Measurements from ENCODE around the gene PRRG3. TPM values are rescaled to one million over a fixed set of nuclear protein-coding genes. Genes with fewer than 3 reads are reported as not detected.

Gene PRRG3
- total and polyA plus RNA-seq, 9 of the 15 experiments (the other 6 are each of a cell fraction or from before 2014, with no cell fraction given), result not detected

GRCh38 chrX:151745651-151746050 lies 50.4 kb downstream of the PRRG3 start (continued):
- TF ChIP-seq, protein P1, sequence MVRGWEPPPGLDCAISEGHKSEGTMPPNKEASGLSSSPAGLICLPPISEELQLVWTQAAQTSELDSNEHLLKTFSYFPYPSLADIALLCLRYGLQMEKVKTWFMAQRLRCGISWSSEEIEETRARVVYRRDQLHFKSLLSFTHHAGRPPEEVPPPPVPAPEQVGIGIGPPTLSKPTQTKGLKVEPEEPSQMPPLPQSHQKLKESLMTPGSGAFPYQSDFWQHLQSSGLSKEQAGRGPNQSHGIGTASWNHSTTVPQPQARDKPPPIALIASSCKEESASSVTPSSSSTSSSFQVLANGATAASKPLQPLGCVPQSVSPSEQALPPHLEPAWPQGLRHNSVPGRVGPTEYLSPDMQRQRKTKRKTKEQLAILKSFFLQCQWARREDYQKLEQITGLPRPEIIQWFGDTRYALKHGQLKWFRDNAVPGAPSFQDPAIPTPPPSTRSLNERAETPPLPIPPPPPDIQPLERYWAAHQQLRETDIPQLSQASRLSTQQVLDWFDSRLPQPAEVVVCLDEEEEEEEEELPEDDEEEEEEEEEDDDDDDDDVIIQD (CRISPR knock-in tag; IDR thresholded peaks at IDR 0.05), result no peak
- TF ChIP-seq ZBTB7A (IDR thresholded peaks at IDR 0.05; ENCODE audit: borderline replicate concordance, control insufficient read depth, low read depth, low read length), result no peak

- intact Hi-C loops (cut with micrococcal nuclease), result loop anchor here (10.0 kb wide), 1 partner anchor 1168 kb away; no protein-coding TSS in a partner anchor
- DNase-seq (ENCODE audit: extremely low read depth in 1 of 4, low spot score in 3 of 4) (no peak), FAIRE-seq (no peak), ATAC-seq (no peak)
- peak; percentile 57 for TF ChIP-seq ZNF316 (IDR thresholded peaks at IDR 0.05)
- TF ChIP-seq MAFG (tag; conservative IDR thresholded peaks at IDR 0.05), result peak; percentile 65
- TF ChIP-seq ZNF785 (CRISPR knock-in tag; IDR thresholded peaks at IDR 0.05), result no peak
- TF ChIP-seq, protein P2, sequence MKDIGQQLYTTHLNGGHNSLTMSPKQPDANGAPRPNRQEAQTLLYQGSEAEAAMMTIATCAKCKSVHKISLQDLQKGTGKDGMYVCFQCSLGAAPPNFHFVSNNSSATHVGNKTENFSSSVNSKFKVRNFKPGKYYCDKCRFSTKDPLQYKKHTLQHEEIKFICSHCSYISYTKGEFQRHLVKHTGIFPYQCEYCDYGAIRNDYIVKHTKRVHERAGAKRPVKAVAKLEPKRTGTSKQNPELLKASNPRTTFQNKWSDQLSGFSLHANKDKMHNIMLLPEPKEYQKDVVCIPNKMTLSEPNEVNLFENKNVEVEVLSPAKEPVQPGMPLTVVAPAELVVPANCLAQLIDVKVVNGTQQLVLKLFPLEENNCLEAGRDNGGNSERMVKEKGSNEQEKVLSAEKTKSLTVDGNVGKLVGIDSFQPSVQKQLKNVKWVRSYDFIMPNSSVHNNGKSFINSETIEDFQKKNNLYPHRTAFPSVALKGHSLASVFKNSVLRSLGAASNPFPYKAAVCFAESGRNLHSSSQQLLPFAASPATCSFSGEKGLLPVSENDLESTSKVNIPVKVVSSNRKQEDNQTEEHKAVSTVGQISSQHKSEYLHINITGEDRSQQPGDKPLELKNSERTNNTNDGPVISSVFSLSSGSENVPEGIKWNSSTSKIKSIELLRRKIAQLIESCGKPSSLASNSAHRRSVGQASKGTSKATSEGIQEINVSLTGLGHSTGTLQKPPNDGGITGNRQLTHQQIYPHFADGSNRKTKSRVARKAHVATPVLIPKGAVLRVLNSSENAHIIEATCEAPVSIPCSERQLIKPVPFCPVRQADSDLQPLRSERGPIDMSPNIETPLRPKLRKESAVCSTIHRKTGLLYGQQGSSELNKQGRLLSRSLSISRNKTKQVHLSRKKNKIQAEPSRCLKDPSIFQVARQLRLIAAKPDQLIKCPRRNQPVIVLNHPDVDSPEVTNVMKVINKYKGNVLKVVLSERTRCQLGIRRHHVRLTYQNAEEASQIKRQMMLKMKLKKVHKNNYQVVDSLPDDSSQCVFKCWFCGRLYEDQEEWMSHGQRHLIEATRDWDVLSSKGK (CRISPR knock-in tag; IDR thresholded peaks at IDR 0.05), result no peak
- TF ChIP-seq MYNN (IDR thresholded peaks at IDR 0.05), result no peak
- TF ChIP-seq MYNN (CRISPR knock-in tag; IDR thresholded peaks at IDR 0.05), result no peak
- TF ChIP-seq SREBF1 (IDR thresholded peaks at IDR 0.05; ENCODE audit: borderline replicate concordance, low read depth, low read length), result no peak
- no peak for TF ChIP-seq IRF2 (CRISPR knock-in tag; IDR thresholded peaks at IDR 0.05)
- peak; percentile 13; the same call in 1 of the 2 replicates for TF ChIP-seq MAFF (IDR thresholded peaks at IDR 0.05; ENCODE audit: low read length)
- in situ Hi-C loops (cut with MboI), result loop anchor here (5.0 kb wide), 1 partner anchor 601 kb away; no protein-coding TSS in a partner anchor
- Histone ChIP-seq H3K9ac (ENCODE audit: insufficient read depth in 1 of 2, low read depth in 2 of 2, low read length in 2 of 2) (no peak overlapping the region), H3K27me3 (ENCODE audit: control insufficient read depth in 2 of 2, insufficient read depth in 2 of 2, low read length in 2 of 2) (peaks cover 2 to 22% of the 10 kb centered on the region in 2 experiments; a peak in 4 of 5 replicates), H4K20me1 (replicated peaks; ENCODE audit: control insufficient read depth, insufficient read depth, low read length) (no peaks in the 10 kb centered on the region), H3K4me3 (no peak overlapping the region), H3K36me3 (ENCODE audit: control insufficient read depth, insufficient read depth, low read length) (no peaks in the 10 kb centered on the region), H3K79me2 (ENCODE audit: control insufficient read depth, insufficient read depth, low read length) (no peaks in the 10 kb centered on the region), H3K4me2 (ENCODE audit: insufficient read depth, low read length) (no peak overlapping the region), H2AFZ (ENCODE audit: low read depth, low read length) (no peak overlapping the region), H3K9me1 (ENCODE audit: control insufficient read depth, insufficient read depth, low read length) (no peaks in the 10 kb centered on the region), H3K9me3 (replicated peaks; ENCODE audit: control insufficient read depth, insufficient read depth, low read depth, low read length) (no peaks in the 10 kb centered on the region), H3K4me1 (replicated peaks in 1 of 2; ENCODE audit: control insufficient read depth in 2 of 2, insufficient read depth in 2 of 2, low read length in 2 of 2) (no peaks in the 10 kb centered on the region), H3K27ac (ENCODE audit: extremely low read depth, low read depth, low read length) (no peak overlapping the region)
- CTCF ChIA-PET (ENCODE audit: low intra/inter-chr PET ratio), result no interaction called here
- no TSS peak for BruUV-seq (replicated peaks)
- POLR2A ChIA-PET, result interaction anchor here (1.4 kb wide), 1 partner anchor 11 kb away, joined by 3 read pairs; no protein-coding TSS in a partner anchor
- 0% methylated on average over 2 of the region's 2 CpGs for WGBS (ENCODE audit: insufficient coverage, low coverage, missing lambda C conversion rate)
These were observed 51.2 kb downstream of the PRRG3 start for GRCh38 chrX:151746502-151746901.

All from K562 (cell line).